ENCODE measurements around the gene CENPT.

GRCh38 chr16:67880584-67880983, 33.1 kb upstream of the CENPT start:
- TF ChIP-seq CTCF (IDR thresholded peaks at IDR 0.05; ENCODE audit: control extremely low read depth in 1 of 3, insufficient read depth in 1 of 3, low read depth in 1 of 3, low read length in 3 of 3) (no peak), USF2 (IDR thresholded peaks at IDR 0.05; ENCODE audit: low read length) (no peak), JUND (IDR thresholded peaks at IDR 0.05; ENCODE audit: low read length) (no peak), POLR2A (IDR thresholded peaks at IDR 0.05; ENCODE audit: control extremely low read depth in 1 of 2, low read depth in 2 of 2, low read length in 2 of 2) (no peak)
